Measurements from ENCODE around the gene ZC3H4.

ZC3H4 gene

GRCh38 chr19:47018923-47019322 lies 94.7 kb downstream of the ZC3H4 start:
- H3K27ac ChIP-seq: no peak overlapping the region
- TF ChIP-seq ZFX (IDR thresholded peaks at IDR 0.05) (no peak), CTCF (conservative IDR thresholded peaks at IDR 0.05) (no peak)

Measured in C4-2B (cell line).